IMR-90 (cell line): ENCODE results near the gene FAM186B. TPM values are rescaled to one million over a fixed set of nuclear protein-coding genes. Genes with fewer than 3 reads are reported as not detected.

Experiments used
- ATAC-seq: fragments of 200-7000 bp; cut with Tn5 transposase; 2 replicates; pipeline ENCODE4 v1.9.1; 2020; ENCODE audit warnings: low read depth, mild to moderate bottlenecking, moderate library complexity
- BruUV-seq: library from RNA; stranded (reverse); fragments of 400-500 nt; replicated peaks from 2 replicates; lab custom pipeline; 2021; lab: Mats Ljungman, UMichigan
- CTCF ChIA-PET: fragments of 300-600 bp; formaldehyde crosslinking; extraction: SDS; loops from one replicate; lab custom pipeline; 2021; ENCODE audit warnings: antibody characterized with exemption; lab: Yijun Ruan, JAX
- POLR2A ChIA-PET: fragments of 300-600 bp; sonication (Branson Sonifier 250); formaldehyde crosslinking; loops from one replicate; lab custom pipeline; 2022; ENCODE audit warnings: antibody characterized with exemption; ENCODE audit not compliant: unreplicated experiment; lab: Charles Lee
- DNase-seq: peaks from one replicate; pipeline ENCODE4 v3.0.0; 2013
- H2AFZ ChIP-seq: replicated peaks from 2 replicates; pipeline ENCODE3; 2013; ENCODE audit warnings: low read length, mild to moderate bottlenecking; ENCODE audit not compliant: poor library complexity
- H2AK5ac ChIP-seq: 2 replicates; pipeline ENCODE4 v1.6.1; 2013; ENCODE audit warnings: low read depth, low read length, inconsistent platforms
- H2AK9ac ChIP-seq: replicated peaks from 2 replicates; pipeline ENCODE3; 2013; ENCODE audit warnings: mild to moderate bottlenecking, low read depth, low read length, moderate library complexity; ENCODE audit not compliant: poor library complexity
- H2BK120ac ChIP-seq: 2 replicates; pipeline ENCODE4 v1.6.1; 2013; ENCODE audit warnings: low read depth, low read length, inconsistent platforms
- H2BK15ac ChIP-seq: 3 replicates; pipeline ENCODE4 v1.6.1; 2013; ENCODE audit warnings: low read depth, low read length, inconsistent platforms
- H2BK20ac ChIP-seq: 2 replicates; pipeline ENCODE4 v1.6.1; 2013; ENCODE audit warnings: low read depth, mild to moderate bottlenecking, inconsistent platforms, low read length, moderate library complexity
- H2BK5ac ChIP-seq: 2 replicates; pipeline ENCODE4 v1.6.1; 2013; ENCODE audit warnings: mild to moderate bottlenecking, low read depth, low read length, inconsistent platforms; ENCODE audit not compliant: poor library complexity, severe bottlenecking
- H3K14ac ChIP-seq: replicated peaks from 2 replicates; pipeline ENCODE4 v1.6.1; 2013; ENCODE audit warnings: low read depth, low read length, inconsistent platforms
- H3K18ac ChIP-seq: 2 replicates; pipeline ENCODE4 v1.6.1; 2013; ENCODE audit warnings: low read depth, low read length, control low read depth
- H3K23ac ChIP-seq: 2 replicates; pipeline ENCODE4 v1.6.1; 2013; ENCODE audit warnings: low read depth, low read length, inconsistent platforms
- H3K27ac ChIP-seq: 2 replicates; pipeline ENCODE4 v1.5.1; 2013; ENCODE audit warnings: mild to moderate bottlenecking, control low read depth, low read length; ENCODE audit not compliant: insufficient read depth
- H3K27me3 ChIP-seq: 2 replicates; pipeline ENCODE4 v1.6.1; 2013; ENCODE audit warnings: low read length; ENCODE audit not compliant: control insufficient read depth, insufficient read depth
- H3K36me3 ChIP-seq: 2 replicates; pipeline ENCODE4 v1.6.1; 2013; ENCODE audit warnings: low read length, mixed read lengths; ENCODE audit not compliant: control insufficient read depth, insufficient read depth
- H3K4ac ChIP-seq: 2 replicates; pipeline ENCODE4 v1.6.1; 2013; ENCODE audit warnings: low read depth, low read length, inconsistent platforms
- H3K4me1 ChIP-seq: 2 replicates; pipeline ENCODE4 v1.6.1; 2013; ENCODE audit warnings: low read length, mixed read lengths; ENCODE audit not compliant: control insufficient read depth, insufficient read depth
- H3K4me2 ChIP-seq: 2 replicates; pipeline ENCODE4 v1.6.1; 2013; ENCODE audit warnings: low read depth, mild to moderate bottlenecking, control low read depth, low read length, moderate library complexity
- H3K4me3 ChIP-seq: 2 replicates; pipeline ENCODE4 v1.5.1; 2013; ENCODE audit warnings: low read depth, mild to moderate bottlenecking, control low read depth, low read length, moderate library complexity; ENCODE audit not compliant: insufficient read depth
- H3K56ac ChIP-seq: 2 replicates; pipeline ENCODE4 v1.6.1; 2013; ENCODE audit warnings: low read length, inconsistent platforms; ENCODE audit not compliant: insufficient read depth; ENCODE audit errors: extremely low read depth
- H3K79me1 ChIP-seq, 2 experiments: 2 replicates each; pipeline ENCODE4 v1.6.1; 2013; ENCODE audit warnings: low read length in 2 of 2, inconsistent platforms in 1 of 2, low read depth in 1 of 2
- H3K9ac ChIP-seq: 2 replicates; pipeline ENCODE4 v1.6.1; 2013; ENCODE audit warnings: low read depth, low read length, control low read depth
- H3K9me1 ChIP-seq: 2 replicates; pipeline ENCODE4 v1.6.1; 2013; ENCODE audit warnings: low read length, inconsistent platforms; ENCODE audit not compliant: insufficient read depth
- H3K9me3 ChIP-seq: 2 replicates; pipeline ENCODE4 v1.6.1; 2013; ENCODE audit warnings: low read length; ENCODE audit not compliant: control insufficient read depth, insufficient read depth
- H4K20me1 ChIP-seq: 2 replicates; pipeline ENCODE4 v1.6.1; 2013; ENCODE audit warnings: low read length, inconsistent platforms; ENCODE audit not compliant: insufficient read depth
- H4K5ac ChIP-seq: 2 replicates; pipeline ENCODE4 v1.6.1; 2013; ENCODE audit warnings: mild to moderate bottlenecking, low read depth, low read length, control low read depth
- H4K8ac ChIP-seq, 2 experiments: 2 replicates each; pipeline ENCODE4 v1.6.1; 2013; ENCODE audit warnings: low read depth in 2 of 2, low read length in 2 of 2, control low read depth in 1 of 2, inconsistent platforms in 1 of 2
- H4K91ac ChIP-seq: 2 replicates; pipeline ENCODE4 v1.6.1; 2013; ENCODE audit warnings: low read depth, low read length, inconsistent platforms; ENCODE audit not compliant: insufficient read depth
- CHD1 ChIP-seq: IDR thresholded peaks from 2 replicates; pipeline ENCODE4 v1.6.1; 2012; ENCODE audit warnings: low read depth, low read length, improper control_type of control experiment
- FOS ChIP-seq: fragments of 150-350 bp; IDR thresholded peaks from 2 replicates; pipeline ENCODE4 v1.6.1; 2016; ENCODE audit warnings: low read depth, low read length
- MAZ ChIP-seq: IDR thresholded peaks from 2 replicates; pipeline ENCODE4 v1.6.1; 2012; ENCODE audit warnings: low read depth, mild to moderate bottlenecking, low read length, improper control_type of control experiment, moderate library complexity, borderline replicate concordance
- MXI1 ChIP-seq: IDR thresholded peaks from 2 replicates; pipeline ENCODE4 v1.6.1; 2012; ENCODE audit warnings: low read depth, mild to moderate bottlenecking, low read length, moderate library complexity, borderline replicate concordance
- NFE2L2 ChIP-seq: fragments of 150-350 bp; IDR thresholded peaks from 2 replicates; pipeline ENCODE4 v1.6.1; 2016; ENCODE audit warnings: low read depth, mild to moderate bottlenecking, low read length
- POLR2A ChIP-seq: IDR thresholded peaks from 2 replicates; pipeline ENCODE4 v1.6.1; 2012; ENCODE audit warnings: mild to moderate bottlenecking, low read depth, low read length
- RAD21 ChIP-seq: IDR thresholded peaks from 2 replicates; pipeline ENCODE4 v1.6.1; 2012; ENCODE audit warnings: low read length, improper control_type of control experiment
- RCOR1 ChIP-seq: IDR thresholded peaks from 2 replicates; pipeline ENCODE4 v1.6.1; 2012; ENCODE audit warnings: mild to moderate bottlenecking, low read length, improper control_type of control experiment; ENCODE audit not compliant: insufficient replicate concordance
- RFX5 ChIP-seq: IDR thresholded peaks from 2 replicates; pipeline ENCODE4 v1.8.0; 2012; ENCODE audit warnings: low read depth, mild to moderate bottlenecking, low read length, moderate library complexity
- SMC3 ChIP-seq: fragments of 150-350 bp; IDR thresholded peaks from 2 replicates; pipeline ENCODE4 v1.6.1; 2016; ENCODE audit warnings: low read depth, mild to moderate bottlenecking, antibody characterized with exemption, low read length, moderate library complexity
- WGBS, 2 experiments: methylation state at CpG; one replicate each; pipeline versions ENCODE4 v1.1.5 to v1.1.7; 2013; ENCODE audit warnings: missing lambda C conversion rate in 2 of 2; ENCODE audit not compliant: insufficient read length in 1 of 2; ENCODE audit errors: extremely low coverage in 2 of 2; 5-methylcytosine and 5-hydroxymethylcytosine counted together
- dilution Hi-C: fragments of 300-500 bp; cut with HindIII; formaldehyde crosslinking; loops from one replicate; pipeline ENCODE4 v1.14.3; 2018; ENCODE audit warnings: low sequenced_read_pairs; ENCODE audit not compliant: unreplicated experiment
- in situ Hi-C: fragments of 300-500 bp; cut with MboI; formaldehyde crosslinking; loops from 3 replicates; pipeline ENCODE4 v1.14.3; 2019; ENCODE audit warnings: low sequenced_read_pairs, inconsistent platforms, mixed read lengths
- intact Hi-C: fragments of 100-400 bp; cut with micrococcal nuclease; formaldehyde crosslinking; loops from 2 replicates; pipeline ENCODE4 v1.10.0; 2022
- polyA plus RNA-seq, 3 experiments: library from polyadenylated mRNA; depleted of rRNA; stranded (reverse); fragments of >200 nt; gene quantifications; 2 replicates each; pipeline ENCODE4 v1.2.3, GENCODE V29; 2012; ENCODE audit warnings: low replicate concordance in 1 of 3
- total RNA-seq: library from RNA; depleted of rRNA; stranded (reverse); fragments of >200 nt; gene quantifications from 2 replicates; pipeline ENCODE4 v1.2.3, GENCODE V29; 2012
- TF ChIP-seq, protein P1 (sequence below): fragments of 150-350 bp; IDR thresholded peaks from 2 replicates; pipeline ENCODE4 v1.6.1; 2017; ENCODE audit warnings: mild to moderate bottlenecking, antibody characterized with exemption, low read length, low read depth
- TF ChIP-seq, protein P2 (sequence below): fragments of 150-350 bp; IDR thresholded peaks from 2 replicates; pipeline ENCODE4 v1.6.1; 2016; ENCODE audit warnings: low read depth, mild to moderate bottlenecking, low read length, moderate library complexity, borderline replicate concordance
- TF ChIP-seq, protein P3 (sequence below): conservative IDR thresholded peaks from 2 replicates; pipeline ENCODE4 v1.5.1; 2012; ENCODE audit warnings: mild to moderate bottlenecking, low read depth, low read length, improper control_type of control experiment

FAM186B gene
- total and polyA plus RNA-seq, 2 of the 4 experiments (the other 2 are of a cell fraction) = 0.10 to 0.18 TPM

DNA sequence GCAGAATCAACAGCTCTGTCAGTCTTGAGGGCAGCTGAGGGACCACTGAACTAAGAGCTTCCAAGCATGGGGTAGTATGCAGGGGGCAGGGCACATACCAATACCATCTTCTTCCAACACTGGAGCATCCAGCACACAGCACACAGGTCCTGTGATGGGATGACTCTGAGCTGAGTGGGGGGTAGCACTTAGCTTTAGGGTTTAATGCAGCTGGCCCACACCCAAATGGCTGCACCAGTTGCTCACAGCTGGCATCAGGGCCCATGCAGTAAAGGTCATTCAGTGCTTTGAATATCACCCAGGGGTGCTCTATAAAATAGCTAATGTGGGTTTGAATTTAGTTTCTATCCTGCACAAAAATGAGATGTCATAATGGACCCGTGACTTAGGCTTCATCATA, 1.7 kb downstream of the FAM186B start (continued):
- TF ChIP-seq, protein P1, sequence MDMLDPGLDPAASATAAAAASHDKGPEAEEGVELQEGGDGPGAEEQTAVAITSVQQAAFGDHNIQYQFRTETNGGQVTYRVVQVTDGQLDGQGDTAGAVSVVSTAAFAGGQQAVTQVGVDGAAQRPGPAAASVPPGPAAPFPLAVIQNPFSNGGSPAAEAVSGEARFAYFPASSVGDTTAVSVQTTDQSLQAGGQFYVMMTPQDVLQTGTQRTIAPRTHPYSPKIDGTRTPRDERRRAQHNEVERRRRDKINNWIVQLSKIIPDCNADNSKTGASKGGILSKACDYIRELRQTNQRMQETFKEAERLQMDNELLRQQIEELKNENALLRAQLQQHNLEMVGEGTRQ = no peak

DNA sequence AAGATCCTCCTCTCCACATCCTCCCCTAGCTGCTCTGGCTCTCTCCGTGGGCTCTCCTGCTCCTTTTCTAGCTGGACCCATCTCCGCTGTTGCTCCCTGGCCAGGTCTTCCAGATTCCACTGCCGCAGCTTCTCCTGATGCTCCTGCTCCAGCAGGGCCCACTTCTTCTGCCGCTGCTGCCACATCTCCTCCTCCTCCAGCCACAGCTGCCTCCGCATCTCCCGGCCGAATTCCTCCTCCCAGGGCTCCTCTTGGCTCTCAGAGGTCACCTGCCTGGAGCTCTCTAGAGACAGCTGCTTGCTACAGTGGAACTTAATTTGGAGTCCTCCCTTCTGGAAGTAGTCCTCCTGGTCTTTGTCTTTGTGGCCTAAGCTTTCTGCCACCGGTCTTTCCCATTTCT, 5.5 kb downstream of the FAM186B start:
- no peak overlapping the region for H3K23ac ChIP-seq
- no peak overlapping the region for H2BK15ac ChIP-seq
- H3K4me3 ChIP-seq = no peak overlapping the region
- H2BK120ac ChIP-seq = no peak overlapping the region
- H3K4me1 ChIP-seq = no peaks in the 10 kb centered on the region
- in situ Hi-C loops = no loop called here
- H3K18ac ChIP-seq = no peak overlapping the region
- H4K91ac ChIP-seq = no peak overlapping the region
- no peak overlapping the region for H2AK5ac ChIP-seq
- TF ChIP-seq RCOR1 (no peak), MXI1 (no peak), NFE2L2 (no peak), CHD1 (no peak), MAZ (no peak), FOS (no peak), SMC3 (no peak), POLR2A (no peak), RAD21 (no peak), RFX5 (no peak)
- TF ChIP-seq, protein P2, sequence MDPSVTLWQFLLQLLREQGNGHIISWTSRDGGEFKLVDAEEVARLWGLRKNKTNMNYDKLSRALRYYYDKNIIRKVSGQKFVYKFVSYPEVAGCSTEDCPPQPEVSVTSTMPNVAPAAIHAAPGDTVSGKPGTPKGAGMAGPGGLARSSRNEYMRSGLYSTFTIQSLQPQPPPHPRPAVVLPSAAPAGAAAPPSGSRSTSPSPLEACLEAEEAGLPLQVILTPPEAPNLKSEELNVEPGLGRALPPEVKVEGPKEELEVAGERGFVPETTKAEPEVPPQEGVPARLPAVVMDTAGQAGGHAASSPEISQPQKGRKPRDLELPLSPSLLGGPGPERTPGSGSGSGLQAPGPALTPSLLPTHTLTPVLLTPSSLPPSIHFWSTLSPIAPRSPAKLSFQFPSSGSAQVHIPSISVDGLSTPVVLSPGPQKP = no peak
- TF ChIP-seq, protein P1 = no peak
- TF ChIP-seq, protein P3, sequence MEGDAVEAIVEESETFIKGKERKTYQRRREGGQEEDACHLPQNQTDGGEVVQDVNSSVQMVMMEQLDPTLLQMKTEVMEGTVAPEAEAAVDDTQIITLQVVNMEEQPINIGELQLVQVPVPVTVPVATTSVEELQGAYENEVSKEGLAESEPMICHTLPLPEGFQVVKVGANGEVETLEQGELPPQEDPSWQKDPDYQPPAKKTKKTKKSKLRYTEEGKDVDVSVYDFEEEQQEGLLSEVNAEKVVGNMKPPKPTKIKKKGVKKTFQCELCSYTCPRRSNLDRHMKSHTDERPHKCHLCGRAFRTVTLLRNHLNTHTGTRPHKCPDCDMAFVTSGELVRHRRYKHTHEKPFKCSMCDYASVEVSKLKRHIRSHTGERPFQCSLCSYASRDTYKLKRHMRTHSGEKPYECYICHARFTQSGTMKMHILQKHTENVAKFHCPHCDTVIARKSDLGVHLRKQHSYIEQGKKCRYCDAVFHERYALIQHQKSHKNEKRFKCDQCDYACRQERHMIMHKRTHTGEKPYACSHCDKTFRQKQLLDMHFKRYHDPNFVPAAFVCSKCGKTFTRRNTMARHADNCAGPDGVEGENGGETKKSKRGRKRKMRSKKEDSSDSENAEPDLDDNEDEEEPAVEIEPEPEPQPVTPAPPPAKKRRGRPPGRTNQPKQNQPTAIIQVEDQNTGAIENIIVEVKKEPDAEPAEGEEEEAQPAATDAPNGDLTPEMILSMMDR = no peak
- no peak overlapping the region for H4K5ac ChIP-seq
- no peaks in the 10 kb centered on the region; the same call in 1 of the 2 replicates for H3K9me1 ChIP-seq
- H3K56ac ChIP-seq = no peak overlapping the region
- no TSS peak for BruUV-seq
- no peak overlapping the region for H3K9ac ChIP-seq
- H2BK20ac ChIP-seq = no peak overlapping the region
- 100% methylated on average over 2 of the region's 8 CpGs; no CpG with 5 or more reads in 1 of the 2 experiments for WGBS, 2 experiments
- no peak overlapping the region for H4K8ac ChIP-seq
- no peak overlapping the region for H3K14ac ChIP-seq
- no peaks in the 10 kb centered on the region for H3K27me3 ChIP-seq
- ATAC-seq (no peak), DNase-seq (no peak)
- no peak overlapping the region for H2AFZ ChIP-seq
- H3K9me3 ChIP-seq = no peaks in the 10 kb centered on the region
- H3K79me1 ChIP-seq = no peaks in the 10 kb centered on the region
- ChIA-PET CTCF (no interaction called here), POLR2A (interaction anchor here (0.6 kb wide), 1 partner anchor 23 kb away, joined by 10 read pairs; the partner anchor contains the start of gene PRPF40B)
- no peak overlapping the region for H3K27ac ChIP-seq
- no peaks in the 10 kb centered on the region for H3K36me3 ChIP-seq
- no peak overlapping the region for H2AK9ac ChIP-seq
- H3K4ac ChIP-seq = no peak overlapping the region
- H3K4me2 ChIP-seq = no peak overlapping the region
- intact Hi-C loops = no loop called here
- no peak overlapping the region for H2BK5ac ChIP-seq
- dilution Hi-C loops = no loop called here
- no peaks in the 10 kb centered on the region for H4K20me1 ChIP-seq
